ENCODE measurements around the gene CFDP1.
"Not testable (repeated sequence)": the region's sequence is repeated elsewhere in the genome, so short reads cannot be mapped to it uniquely, and the experiment has no call there.

- TF ChIP-seq CTCF (IDR thresholded peaks at IDR 0.05; ENCODE audit: low read depth, low read length); POLR2A (IDR thresholded peaks at IDR 0.05; ENCODE audit: extremely low read depth, insufficient read length): not testable (repeated sequence)
Measured at GRCh38 chr16:75424105-75424762, 9.1 kb downstream of the CFDP1 start.
